H1 (cell line): ENCODE measurements around the gene TMEM183A.

Source experiments
- CTCF ChIP-seq, 3 experiments: IDR thresholded peaks; 1 replicate in 2 of 3; 2 replicates in 1 of 3; pipeline versions ENCODE4 v1.5.1 to v1.6.1; 2011; ENCODE audit warnings: low read length in 3 of 3, mild to moderate bottlenecking in 3 of 3, inconsistent platforms in 2 of 3, low read depth in 1 of 3, moderate library complexity in 1 of 3; ENCODE audit not compliant: insufficient read depth in 1 of 3; ENCODE audit errors: control extremely low read depth in 1 of 3
- EP300 ChIP-seq, 2 experiments: IDR thresholded peaks; 1 replicate in 1 of 2; 2 replicates in 1 of 2; pipeline ENCODE4 v1.6.1; 2011 to 2012; ENCODE audit warnings: low read depth in 2 of 2, low read length in 2 of 2, mild to moderate bottlenecking in 2 of 2, borderline replicate concordance in 1 of 2, inconsistent platforms in 1 of 2, moderate library complexity in 1 of 2
- EZH2 ChIP-seq: fragments of 200-600 bp; sonication (generic); IDR thresholded peaks from 2 replicates; pipeline ENCODE4 v1.7.1; 2012; ENCODE audit warnings: low read depth, mild to moderate bottlenecking, moderate library complexity, low read length, inconsistent platforms; ENCODE audit not compliant: severe bottlenecking
- RAD21 ChIP-seq, 2 experiments: IDR thresholded peaks in 1 of 2; conservative IDR thresholded peaks in 1 of 2; 2 replicates each; pipeline ENCODE4 v1.6.1; 2011; ENCODE audit warnings: low read depth in 2 of 2, low read length in 2 of 2, improper control_type of control experiment in 1 of 2, inconsistent platforms in 1 of 2, mild to moderate bottlenecking in 1 of 2, moderate library complexity in 1 of 2
- RNF2 ChIP-seq: fragments of 200-900, 300-1000 bp; sonication (generic); IDR thresholded peaks from 2 replicates; pipeline ENCODE4 v1.7.1; 2016; ENCODE audit warnings: borderline replicate concordance, low read depth, mild to moderate bottlenecking, antibody characterized with exemption, low read length; ENCODE audit not compliant: poor library complexity, severe bottlenecking; ENCODE audit errors: missing control alignments
- TCF12 ChIP-seq: IDR thresholded peaks from 2 replicates; pipeline ENCODE4 v1.6.1; 2011; ENCODE audit warnings: low read depth, mild to moderate bottlenecking, low read length

- TF ChIP-seq RNF2, result no peak
- no peak for TF ChIP-seq EP300 (IDR thresholded peaks at IDR 0.05; ENCODE audit: borderline replicate concordance in 1 of 2, low read depth in 2 of 2, low read length in 2 of 2)
- TF ChIP-seq EZH2, result no peak
- TF ChIP-seq RAD21 (IDR thresholded peaks at IDR 0.05 in 1 of 2, conservative IDR thresholded peaks at IDR 0.05 in 1 of 2; ENCODE audit: low read depth in 2 of 2, low read length in 2 of 2), result no peak
- no peak for TF ChIP-seq TCF12
- no peak for TF ChIP-seq CTCF (IDR thresholded peaks at IDR 0.05; ENCODE audit: control extremely low read depth in 1 of 3, insufficient read depth in 1 of 3, low read depth in 1 of 3, low read length in 3 of 3)
Measured at GRCh38 chr1:203038217-203038741, 31.1 kb downstream of the TMEM183A start.
